Measurements from ENCODE around the gene UBE2N.

UBE2N gene

GRCh38 chr12:93361151-93361919 is 80.4 kb downstream of the UBE2N start:
- Histone ChIP-seq H3K4me2 (ENCODE audit: low read length) (no peak overlapping the region), H3K9me3 (ENCODE audit: control insufficient read depth, low read length) (no peaks in the 10 kb centered on the region), H3K4me3 (ENCODE audit: low read depth, low read length) (no peak overlapping the region), H3K36me3 (ENCODE audit: control insufficient read depth, insufficient read depth, low read length) (no peaks in the 10 kb centered on the region), H3K27ac (no peak overlapping the region), H3K27me3 (ENCODE audit: control insufficient read depth, insufficient read depth, low read length) (no peaks in the 10 kb centered on the region), H3K9ac (no peak overlapping the region), H3K79me2 (no peaks in the 10 kb centered on the region), H3K4me1 (no peaks in the 10 kb centered on the region), H2AFZ (no peak overlapping the region)
- TF ChIP-seq CTCF (IDR thresholded peaks at IDR 0.05), result no peak

DNA sequence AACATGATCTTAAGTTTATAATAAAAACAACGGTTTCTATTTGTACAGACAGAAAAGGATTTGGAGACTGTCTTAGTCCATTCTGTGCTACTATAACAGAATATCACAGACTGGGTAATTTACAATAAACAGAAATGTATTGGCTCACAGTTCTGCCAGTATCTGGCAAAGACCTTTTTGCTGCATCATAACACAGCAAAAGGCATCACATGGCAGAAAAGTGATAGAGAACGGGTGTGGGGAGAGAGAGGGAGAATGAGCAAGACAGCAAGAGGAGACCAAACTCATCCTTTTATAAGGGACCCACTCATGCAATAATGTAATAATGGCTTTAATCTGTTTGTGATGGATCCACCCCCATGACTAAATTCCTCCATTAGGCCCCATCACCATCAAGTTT is 81.1 kb downstream of the UBE2N start:
- no peaks in the 10 kb centered on the region for H3K36me3 ChIP-seq (ENCODE audit: control insufficient read depth, insufficient read depth, low read length)
- no peak overlapping the region for H2AFZ ChIP-seq
- TF ChIP-seq CTCF (IDR thresholded peaks at IDR 0.05), result no peak
- H3K9ac ChIP-seq, result no peak overlapping the region
- H3K79me2 ChIP-seq, result no peaks in the 10 kb centered on the region
- no peak overlapping the region for H3K27ac ChIP-seq
- H3K4me1 ChIP-seq, result no peaks in the 10 kb centered on the region
- H3K27me3 ChIP-seq (ENCODE audit: control insufficient read depth, insufficient read depth, low read length), result no peaks in the 10 kb centered on the region
- no peak overlapping the region for H3K4me3 ChIP-seq (ENCODE audit: low read depth, low read length)
- H3K9me3 ChIP-seq (ENCODE audit: control insufficient read depth, low read length), result no peaks in the 10 kb centered on the region
- H3K4me2 ChIP-seq (ENCODE audit: low read length), result no peak overlapping the region

GRCh38 chr12:93358821-93359220 is 82.9 kb downstream of the UBE2N start:
- Histone ChIP-seq H2AFZ (no peak overlapping the region), H3K27ac (no peak overlapping the region), H3K9me3 (ENCODE audit: control insufficient read depth, low read length) (no peaks in the 10 kb centered on the region), H3K4me2 (ENCODE audit: low read length) (no peak overlapping the region), H3K36me3 (ENCODE audit: control insufficient read depth, insufficient read depth, low read length) (no peaks in the 10 kb centered on the region), H3K9ac (no peak overlapping the region), H3K4me1 (no peaks in the 10 kb centered on the region), H3K4me3 (ENCODE audit: low read depth, low read length) (no peak overlapping the region), H3K27me3 (ENCODE audit: control insufficient read depth, insufficient read depth, low read length) (no peaks in the 10 kb centered on the region), H3K79me2 (no peaks in the 10 kb centered on the region)
- TF ChIP-seq CTCF (IDR thresholded peaks at IDR 0.05), result no peak

DNA sequence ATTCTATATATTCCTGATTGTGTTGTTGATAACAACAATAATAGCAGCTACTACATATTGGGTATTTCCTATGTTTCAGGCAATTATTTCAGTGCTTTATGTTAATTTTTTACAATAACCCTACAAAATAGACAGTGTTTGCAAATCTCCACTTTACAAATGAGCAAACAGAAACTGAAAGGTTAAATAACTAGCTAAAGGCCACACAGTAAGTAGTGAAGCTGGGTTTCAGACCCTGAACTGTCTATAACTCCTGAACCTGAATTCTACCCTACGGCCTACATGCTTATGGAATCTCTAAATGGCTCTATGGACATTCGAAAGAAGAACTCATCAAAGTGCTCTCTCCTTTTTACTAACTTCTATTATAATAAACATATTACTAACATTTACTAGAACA is 83.7 kb downstream of the UBE2N start:
- no peak overlapping the region for H3K4me2 ChIP-seq (ENCODE audit: low read length)
- no peak overlapping the region for H3K9ac ChIP-seq
- no peaks in the 10 kb centered on the region for H3K9me3 ChIP-seq (ENCODE audit: control insufficient read depth, low read length)
- H3K27ac ChIP-seq, result no peak overlapping the region
- H3K4me1 ChIP-seq, result no peaks in the 10 kb centered on the region
- no peaks in the 10 kb centered on the region for H3K36me3 ChIP-seq (ENCODE audit: control insufficient read depth, insufficient read depth, low read length)
- no peak overlapping the region for H3K4me3 ChIP-seq (ENCODE audit: low read depth, low read length)
- no peak for TF ChIP-seq CTCF (IDR thresholded peaks at IDR 0.05)
- H3K79me2 ChIP-seq, result no peaks in the 10 kb centered on the region
- no peak overlapping the region for H2AFZ ChIP-seq
- no peaks in the 10 kb centered on the region for H3K27me3 ChIP-seq (ENCODE audit: control insufficient read depth, insufficient read depth, low read length)

- no peak overlapping the region for H3K4me3 ChIP-seq (ENCODE audit: low read depth, low read length)
- no peak overlapping the region for H2AFZ ChIP-seq
- TF ChIP-seq CTCF (IDR thresholded peaks at IDR 0.05), result no peak
- H3K4me2 ChIP-seq (ENCODE audit: low read length), result no peak overlapping the region
- H3K79me2 ChIP-seq, result no peaks in the 10 kb centered on the region
- H3K27me3 ChIP-seq (ENCODE audit: control insufficient read depth, insufficient read depth, low read length), result no peaks in the 10 kb centered on the region
- H3K27ac ChIP-seq, result no peak overlapping the region
- H3K36me3 ChIP-seq (ENCODE audit: control insufficient read depth, insufficient read depth, low read length), result no peaks in the 10 kb centered on the region
- no peaks in the 10 kb centered on the region for H3K4me1 ChIP-seq
- H3K9me3 ChIP-seq (ENCODE audit: control insufficient read depth, low read length), result no peaks in the 10 kb centered on the region
- H3K9ac ChIP-seq, result no peak overlapping the region
Observed at GRCh38 chr12:93356214-93356613, 85.5 kb downstream of the UBE2N start.
